NCI-H510A treated with DMSO at 0.1 percent for 48 hours (cell line): Measurements from ENCODE around the gene GPATCH2L.

Source experiments
- DNase-seq: peaks from one replicate; lab custom pipeline; 2025; lab: John Stamatoyannopoulos, UW

GPATCH2L gene

DNA sequence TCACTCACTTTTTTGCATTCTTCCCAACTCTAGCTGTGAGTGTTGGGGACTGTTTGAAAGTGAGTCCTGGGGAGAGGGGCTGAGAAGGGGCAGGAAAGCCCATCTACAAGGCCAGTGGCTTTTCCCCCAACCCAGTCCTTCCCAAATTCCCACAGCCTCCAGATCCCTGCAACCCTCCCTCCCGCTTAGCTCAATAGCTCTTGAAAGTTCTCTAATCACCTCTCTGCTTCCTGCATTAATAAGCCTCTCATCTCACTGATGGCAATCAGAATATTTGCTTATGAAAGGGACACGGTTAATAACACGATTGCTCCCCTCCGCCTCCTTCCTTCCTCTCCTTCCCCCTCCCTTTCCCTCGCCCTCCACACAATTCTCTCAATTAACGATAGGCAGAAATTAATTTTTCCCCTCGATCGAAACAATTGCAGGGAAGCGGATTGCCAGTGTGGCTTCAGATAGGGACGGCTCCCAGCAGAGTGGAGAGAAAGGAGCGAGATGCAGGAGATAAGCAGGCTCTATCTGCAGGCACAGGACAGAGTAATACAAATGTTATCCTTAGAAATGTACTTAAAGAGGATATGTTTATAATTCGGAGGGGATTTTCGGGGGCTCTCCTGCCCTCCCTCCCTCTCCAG is 15.1 kb upstream of the GPATCH2L start:
- DNase-seq = no peak

DNA sequence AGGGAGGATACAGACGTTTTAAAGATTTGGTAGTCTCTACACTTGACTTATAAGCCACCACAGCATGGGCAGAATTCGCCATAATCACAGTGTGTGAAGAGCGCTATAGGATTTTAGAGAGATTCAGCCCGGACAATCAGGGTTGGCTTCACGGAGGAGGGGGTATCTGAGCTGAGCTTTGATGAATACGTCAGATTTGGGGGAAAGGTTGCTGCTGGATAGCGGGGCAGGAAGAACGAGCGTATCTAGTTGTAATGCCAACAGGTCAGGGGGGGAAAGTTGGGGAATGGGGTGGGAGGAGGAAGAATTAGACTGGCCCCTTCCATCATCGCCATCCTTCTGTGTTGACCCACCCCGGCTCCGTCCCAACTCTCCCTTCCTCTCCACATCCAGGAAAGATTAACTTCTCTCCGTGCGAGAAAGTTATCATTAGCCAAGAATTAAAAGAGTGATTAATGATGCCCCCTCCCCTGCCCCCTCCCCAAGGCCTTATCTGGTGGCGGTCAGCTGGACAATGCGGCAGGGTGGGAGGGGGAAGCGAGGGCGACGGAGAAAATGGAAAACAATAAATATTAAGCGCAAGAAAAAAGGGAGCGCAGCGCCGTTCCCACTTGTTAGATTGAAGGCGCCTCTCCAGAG is 13.5 kb upstream of the GPATCH2L start:
- no peak for DNase-seq

DNA sequence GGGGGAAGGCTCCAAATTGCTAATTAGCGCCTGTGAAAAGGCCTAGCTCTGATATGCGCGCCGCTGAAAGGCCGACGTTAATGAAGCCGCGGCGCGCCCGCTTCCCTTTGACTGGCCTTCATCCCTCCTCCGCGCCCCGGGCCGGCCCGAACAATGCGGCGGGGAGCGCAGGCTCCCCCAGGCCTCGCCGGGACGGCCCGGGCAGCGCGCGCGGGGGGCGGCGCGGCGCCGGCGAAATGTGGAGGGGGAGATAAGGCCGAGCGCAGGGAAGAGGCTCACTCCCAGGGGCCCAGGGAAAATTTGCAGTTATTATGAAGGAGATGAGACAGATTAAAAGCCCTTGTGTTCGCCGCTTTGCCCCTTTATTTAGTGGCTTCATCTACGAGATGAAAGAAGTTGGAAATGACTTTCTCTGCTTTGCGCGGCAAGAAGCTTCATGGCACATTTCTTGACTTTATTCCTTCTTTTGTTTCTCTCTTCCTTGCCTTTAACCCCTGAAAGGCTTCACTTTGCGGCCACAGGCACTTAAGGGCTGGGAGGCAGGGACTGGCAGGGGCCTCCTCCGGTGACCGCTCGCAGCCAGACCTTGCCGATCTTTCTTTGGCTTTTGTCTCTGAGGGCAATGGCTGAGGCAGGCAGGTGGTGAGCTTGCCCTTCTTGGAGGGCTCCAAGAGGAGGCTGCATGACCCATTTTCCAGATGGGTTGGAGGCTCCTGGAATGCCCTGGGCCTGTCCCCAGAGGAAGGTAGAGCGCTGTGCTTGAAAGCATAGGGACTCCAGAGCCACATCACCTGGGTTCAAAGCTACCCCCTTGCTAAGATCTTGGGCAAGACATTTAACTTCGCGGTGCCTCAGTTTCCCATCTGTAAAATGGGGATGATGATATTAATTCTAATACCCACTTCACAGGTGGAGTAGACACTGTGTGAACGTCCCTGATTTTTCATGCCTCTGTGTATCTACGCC is 12.7 kb upstream of the GPATCH2L start:
- no peak for DNase-seq

DNA sequence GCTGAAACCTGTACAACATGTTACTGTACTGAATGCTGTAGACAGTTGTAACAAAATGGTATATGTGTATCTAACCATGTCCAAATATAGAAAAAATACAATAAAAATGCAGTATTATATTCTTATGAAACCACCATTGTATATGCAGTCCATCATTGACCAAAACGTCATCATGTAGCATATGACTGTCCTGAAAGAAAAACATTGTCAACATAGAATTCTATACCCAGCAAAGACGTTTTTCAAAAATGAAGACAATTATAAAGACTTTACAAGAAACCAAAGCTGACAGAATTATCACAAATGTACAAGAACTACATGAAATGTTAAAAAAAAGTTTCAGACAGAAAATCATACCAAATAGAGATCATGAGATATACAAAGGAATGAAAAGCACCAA is 8.1 kb upstream of the GPATCH2L start:
- no peak for DNase-seq

DNA sequence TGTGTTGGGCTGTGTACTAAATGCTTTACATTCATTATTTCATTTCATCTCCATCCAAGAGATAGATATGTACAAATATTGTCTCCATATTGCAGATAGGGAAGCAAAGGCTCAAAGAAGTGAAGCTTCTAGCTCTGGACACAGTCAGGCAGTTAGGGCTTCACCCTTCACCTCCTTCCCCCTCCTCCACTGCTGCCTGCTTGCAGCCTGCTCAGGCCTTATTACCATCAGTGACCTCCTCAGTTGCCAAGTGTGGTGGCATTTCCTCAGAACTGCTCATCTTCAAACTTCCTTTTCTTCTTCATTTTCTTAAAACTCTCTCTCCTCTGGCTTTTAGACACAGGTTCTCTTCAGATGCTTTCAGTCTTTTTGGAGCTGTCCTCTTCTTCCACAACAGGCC is 4.7 kb upstream of the GPATCH2L start:
- DNase-seq = no peak

DNA sequence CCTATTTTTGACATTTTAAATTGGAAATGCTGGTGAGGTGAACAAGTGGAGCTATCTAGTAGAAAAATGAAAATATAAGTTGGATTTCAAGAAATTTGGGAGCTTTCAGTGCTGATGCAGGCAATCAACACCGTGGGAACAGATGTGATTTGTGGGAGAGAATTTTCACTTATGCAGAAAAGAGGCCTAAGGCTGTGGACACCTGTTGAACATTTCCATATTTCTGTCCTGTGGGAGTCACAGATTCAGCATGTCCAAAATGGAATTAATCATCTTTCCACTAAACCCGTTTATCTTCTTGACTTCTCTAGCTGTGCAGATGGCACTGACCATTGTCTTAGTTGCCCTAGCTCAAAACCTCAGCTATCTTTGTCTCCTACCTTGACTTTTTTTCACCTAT is 2.5 kb upstream of the GPATCH2L start:
- DNase-seq = no peak

DNA sequence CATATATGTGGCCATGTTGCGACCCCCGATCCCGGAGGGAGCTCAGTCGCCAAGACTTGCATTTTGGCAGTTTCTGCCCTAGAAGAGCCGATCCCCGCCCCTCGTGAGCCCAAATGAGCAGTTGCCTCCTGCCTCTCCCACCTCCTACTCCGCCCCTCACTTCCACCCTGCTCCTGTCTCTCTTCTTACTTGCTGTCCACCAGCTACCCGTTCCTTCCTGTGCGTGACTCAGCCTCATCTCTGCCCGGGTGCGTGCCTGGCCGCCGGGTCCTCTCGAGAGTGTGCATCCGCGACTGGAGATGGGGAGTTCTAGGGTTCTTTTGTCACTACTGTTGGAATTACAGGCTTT is 585 bp downstream of the GPATCH2L start:
- peak; percentile 24 for DNase-seq

DNA sequence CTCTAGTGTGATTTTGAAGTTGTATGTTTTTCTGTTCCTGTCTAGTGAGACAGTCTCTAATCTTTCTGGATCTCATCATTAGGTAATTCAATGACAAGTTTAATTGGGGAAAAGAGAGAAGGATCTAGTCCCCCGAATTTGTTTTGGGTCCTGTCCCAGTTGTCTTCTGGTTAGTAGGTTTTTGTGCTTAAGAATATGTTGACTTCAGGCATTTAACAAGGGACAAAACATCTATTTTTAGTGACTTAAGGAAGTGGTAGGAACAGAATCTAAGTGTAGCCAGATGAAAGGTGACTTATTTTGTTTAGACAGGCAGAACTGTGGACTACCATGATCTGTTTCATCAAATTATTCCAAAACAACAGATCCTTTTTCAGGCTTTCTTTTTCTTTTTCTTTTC is 2.2 kb downstream of the GPATCH2L start:
- no peak for DNase-seq

DNA sequence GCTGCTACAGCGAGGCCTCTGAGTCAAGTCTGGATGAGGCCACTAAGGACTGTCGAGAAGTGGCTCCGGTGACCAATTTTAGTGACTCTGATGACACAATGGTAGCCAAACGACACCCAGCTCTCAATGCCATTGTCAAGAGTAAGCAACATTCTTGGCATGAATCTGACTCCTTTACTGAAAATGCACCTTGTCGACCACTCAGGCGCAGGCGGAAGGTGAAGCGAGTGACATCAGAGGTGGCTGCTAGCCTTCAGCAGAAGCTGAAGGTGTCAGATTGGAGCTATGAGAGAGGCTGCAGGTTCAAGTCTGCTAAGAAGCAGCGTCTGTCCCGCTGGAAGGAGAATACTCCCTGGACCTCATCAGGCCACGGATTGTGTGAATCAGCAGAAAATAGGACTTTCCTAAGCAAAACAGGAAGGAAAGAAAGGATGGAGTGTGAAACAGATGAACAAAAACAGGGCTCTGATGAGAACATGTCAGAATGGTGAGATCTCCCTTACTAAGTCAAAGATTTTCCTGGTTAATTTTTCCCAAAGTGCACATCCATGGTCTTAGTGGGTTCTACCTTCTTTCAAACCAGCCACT is 2.9 kb downstream of the GPATCH2L start:
- DNase-seq = no peak

DNA sequence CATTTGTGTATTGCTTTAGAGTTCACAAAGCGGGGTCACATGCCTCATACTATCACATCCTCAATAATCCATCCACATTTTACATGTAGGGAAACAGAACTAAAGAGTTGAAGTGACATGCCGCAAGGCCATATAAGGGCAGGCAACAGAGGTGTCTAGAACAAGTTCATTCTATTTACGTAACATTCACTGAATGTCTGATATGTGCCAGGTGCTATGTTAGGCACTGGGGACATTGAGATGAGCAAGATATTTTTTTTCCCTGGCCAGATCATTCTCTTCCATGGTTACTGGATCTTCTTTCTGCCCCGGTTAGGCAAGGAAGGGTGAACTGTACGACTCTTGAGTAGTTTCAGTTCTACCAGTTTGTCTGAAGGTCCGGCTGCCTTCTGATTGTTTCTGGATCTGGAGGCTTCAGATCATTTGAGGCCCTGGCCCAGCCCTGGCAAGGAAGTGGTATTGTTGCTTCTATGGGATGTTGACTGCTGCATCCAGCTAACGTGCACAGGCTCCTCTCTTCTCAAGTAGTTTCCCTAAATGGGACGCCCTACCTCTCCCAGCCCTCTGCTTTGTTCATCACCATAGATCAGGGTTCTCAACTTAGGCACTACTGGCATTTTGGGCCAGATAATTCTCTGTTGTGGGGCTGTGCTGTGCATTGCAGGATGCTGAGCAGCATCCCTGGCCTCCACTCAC is 12.1 kb downstream of the GPATCH2L start:
- DNase-seq = no peak

DNA sequence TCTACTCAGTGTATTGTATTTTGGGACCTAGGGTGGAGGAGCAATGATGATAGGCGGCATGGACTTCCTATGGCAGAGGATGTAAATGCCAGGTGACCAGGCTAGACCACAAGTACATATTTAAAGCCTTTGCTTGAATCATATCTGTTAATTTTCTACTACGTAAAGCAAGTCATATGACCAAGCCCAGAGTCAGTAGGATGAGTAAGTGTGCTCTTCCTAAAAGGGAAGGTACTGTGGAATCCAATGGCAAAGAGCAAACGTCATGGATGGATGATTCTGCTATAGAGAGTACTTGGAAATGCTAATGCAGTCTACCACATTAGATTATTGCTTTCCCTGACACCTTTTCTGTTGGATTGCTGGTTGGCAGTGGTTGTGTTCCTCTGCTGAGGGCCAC is 16.8 kb downstream of the GPATCH2L start:
- DNase-seq = peak; percentile 23

DNA sequence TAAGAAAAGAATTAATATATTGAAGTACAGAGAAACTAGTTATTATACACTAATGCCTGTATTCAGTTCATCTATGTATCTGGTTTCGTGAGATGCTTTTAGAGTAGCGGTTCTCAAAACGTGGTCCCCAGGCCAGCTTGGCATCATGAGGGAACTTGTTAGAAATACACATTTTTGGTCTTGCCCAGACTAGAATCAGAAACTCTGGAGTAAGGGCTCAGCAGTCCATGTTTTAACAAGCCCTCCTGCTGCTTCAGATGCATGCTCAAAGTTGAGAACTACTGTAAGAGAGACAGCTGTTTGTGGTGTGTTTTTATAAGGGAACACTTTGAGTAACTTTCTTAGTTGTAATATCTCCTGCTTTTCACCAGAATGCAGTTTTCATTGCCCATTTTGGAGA is 18.1 kb downstream of the GPATCH2L start:
- no peak for DNase-seq

DNA sequence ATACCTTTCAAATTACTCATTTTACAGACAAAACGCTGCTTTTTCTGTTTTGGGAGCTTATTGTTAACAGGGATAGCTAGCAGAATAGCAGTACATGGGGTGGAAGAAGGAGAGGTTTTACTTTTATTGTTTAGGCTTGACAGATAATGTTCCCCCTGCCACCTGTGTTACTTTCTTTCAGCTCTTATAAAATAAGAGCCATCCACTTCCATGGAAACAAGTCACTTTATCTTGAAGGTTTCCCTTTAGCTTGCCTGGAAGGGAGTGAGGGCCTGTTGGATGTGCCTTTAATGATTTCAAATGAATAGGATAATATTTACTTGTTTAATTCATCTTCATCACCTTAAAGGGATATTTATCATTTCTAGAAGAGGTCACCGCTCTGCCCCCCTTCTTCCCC is 23.3 kb downstream of the GPATCH2L start:
- DNase-seq = no peak

DNA sequence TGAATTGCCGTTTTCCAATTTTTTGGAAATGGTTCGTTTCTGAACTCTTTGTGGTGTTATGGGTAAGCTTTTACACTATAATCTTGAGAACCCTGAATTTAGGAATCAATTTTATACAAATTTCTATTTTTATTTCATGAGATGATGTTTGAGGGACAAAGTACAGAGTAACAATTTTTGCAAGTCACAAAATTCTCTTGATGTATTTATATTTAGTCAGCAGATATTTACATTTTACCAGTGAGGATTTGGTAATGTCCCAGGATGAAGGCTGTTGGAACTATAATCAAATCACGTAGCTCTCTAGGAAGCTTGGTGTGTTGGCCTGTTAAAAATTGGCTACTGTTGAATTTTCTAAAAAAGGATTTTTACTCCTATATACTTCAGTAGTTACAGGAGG is 24.2 kb downstream of the GPATCH2L start:
- no peak for DNase-seq

DNA sequence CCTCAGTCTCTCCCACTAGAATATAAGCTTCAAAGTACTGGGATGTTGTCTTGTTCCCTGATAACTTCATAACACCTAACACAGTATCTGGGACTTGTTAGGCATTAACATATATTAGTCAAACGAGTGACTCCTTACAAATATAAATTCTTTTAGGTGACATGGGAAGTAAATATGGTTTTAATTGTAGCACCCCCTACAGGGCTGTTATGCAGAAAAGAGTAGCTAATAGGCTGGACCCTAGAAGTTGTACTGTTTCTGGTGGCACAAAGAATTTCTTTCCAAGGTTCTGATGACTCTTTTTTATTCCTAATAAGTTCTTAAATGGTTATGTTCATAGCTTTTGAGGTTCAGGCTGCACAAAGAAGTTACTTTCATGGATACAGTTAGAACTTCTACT is 29.8 kb downstream of the GPATCH2L start:
- no peak for DNase-seq

DNA sequence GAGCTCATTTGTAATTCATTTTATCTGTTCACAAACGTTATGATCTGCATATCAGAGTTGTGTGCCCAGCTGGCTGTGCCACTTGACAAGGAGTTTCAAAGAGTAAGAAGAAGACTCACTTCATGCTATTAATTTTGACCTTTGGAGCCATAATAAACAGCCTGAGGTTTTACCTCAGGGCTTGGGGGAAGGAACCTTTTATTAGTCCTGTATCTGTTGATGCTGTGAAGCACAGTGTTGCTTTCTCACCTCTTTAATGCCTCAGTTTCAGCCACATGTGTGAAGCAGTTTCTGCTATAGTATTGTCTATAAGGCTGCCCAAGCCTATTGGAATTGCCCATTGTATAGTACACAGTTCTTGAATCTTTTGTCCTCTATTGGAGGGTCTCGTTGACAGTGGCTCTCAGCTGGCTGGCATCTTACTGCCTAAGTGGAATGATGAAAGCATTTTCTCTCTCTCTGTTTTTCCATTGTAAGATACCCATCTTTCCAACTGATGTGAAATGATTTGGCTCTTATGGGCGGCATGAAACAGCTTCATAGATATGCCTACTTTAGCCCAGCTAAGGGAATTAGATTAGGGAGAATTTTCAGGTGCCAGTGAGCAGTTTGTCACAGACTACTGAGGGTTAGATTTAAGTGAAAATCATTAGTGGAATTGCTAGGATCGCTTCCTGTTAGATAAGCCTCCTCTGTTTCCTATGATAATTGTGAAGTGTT is 34.7 kb downstream of the GPATCH2L start:
- DNase-seq = peak; percentile 63

DNA sequence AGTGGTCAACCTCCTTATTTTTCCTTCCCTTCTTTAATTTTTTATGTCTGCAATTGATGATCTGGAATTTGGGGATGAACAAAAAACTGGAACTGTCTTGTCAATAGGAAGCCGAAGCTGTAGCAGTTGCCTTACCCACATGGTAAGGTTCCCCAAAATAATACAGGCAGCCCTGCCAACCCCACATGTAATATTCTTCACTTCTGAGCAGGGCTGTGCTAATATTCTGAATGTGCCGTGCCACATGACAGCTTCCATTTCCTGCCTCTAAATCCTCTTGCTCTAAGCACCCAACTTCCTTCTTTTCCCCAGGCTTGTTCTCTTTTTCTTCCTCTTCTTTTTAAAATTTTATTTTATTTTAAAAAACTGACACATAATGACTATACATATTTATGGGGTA is 39.6 kb downstream of the GPATCH2L start:
- DNase-seq = no peak

DNA sequence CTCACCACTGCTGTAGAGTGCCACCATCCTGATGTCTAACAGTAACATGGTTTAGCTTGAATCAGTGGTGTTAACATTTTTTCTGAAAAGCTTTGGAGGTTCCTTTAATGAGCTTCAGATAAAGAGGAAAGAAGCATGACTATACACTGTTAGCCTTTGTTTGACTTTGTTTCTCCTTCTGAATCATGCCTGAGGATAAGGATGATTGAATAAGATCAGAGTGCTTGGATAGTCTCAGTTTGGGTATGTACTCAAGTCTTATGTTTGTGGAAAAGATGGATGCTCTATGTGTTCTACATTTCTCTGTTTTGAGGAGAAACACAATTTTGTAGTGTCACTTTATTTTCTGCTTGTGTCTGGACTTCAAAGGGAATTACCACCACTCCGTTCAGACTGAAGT is 42.0 kb downstream of the GPATCH2L start:
- no peak for DNase-seq

DNA sequence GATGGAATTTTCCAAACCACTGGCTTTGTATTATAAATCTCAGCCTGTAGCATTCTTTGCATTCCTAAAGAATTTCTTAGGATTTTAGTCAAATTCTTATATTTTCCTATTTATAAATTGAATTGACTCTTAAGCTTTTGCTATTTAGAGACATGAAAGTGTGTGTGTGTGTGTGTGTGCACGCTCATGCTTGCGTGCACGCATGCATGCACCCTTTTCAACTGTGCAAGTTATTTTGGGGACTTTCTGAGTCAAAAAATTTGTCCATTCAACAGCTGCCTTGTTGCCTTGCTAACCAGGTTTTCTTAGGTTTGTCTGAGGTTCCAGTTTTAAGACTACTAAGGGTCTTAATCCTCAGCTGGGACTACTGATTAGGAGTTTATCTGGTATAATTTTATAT is 42.6 kb downstream of the GPATCH2L start:
- no peak for DNase-seq

DNA sequence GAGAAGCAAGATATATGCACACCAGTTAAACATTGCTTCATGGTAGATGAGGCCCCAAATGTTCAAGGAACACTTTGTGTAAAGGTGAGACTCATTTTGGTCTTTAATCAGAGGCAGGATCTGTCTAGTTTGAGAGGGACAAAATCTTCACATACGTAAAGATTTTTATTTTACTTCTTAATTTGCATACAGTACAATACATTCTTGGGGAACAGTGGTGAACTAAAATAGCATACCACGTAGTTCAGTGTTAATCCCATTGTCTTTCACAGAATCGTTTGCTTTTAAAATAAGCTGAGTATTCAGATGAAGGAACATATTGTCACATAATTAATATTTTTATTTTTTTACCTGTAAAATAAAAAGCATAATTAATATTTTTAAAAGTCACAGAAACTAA is 43.3 kb downstream of the GPATCH2L start:
- no peak for DNase-seq

DNA sequence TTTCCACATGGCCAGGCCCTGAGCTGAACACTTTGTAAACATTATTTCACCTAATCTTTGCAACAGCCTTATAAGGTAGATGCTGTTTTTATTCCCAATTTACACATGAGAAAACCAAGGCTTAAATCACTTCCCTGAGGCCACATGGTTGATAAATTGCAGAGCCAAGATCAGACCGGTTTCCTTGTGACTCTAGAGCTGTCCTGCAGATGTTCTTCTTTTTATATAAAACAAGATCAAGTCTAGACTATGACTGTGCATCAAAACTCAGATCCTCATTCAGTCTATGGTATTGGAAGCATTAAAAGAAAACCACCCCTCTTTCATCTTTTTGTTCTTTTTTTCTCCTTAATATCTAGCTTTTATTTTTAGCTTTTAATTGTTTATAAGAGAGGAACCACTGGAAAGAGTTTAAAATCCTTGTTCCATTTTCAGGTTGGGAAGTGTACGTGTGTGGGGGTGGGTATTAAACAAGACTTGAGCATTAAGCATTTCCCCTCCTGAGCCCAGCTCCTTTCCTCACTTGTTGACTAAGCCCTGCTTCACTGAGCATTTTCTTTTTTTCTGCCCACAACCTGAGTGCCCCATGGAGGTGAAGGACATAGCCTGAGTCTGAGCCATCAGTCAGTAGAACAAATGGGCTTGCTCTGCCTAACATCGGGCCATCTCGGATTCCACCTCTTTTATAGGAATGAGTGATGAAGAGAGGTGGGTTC is 45.4 kb downstream of the GPATCH2L start:
- no peak for DNase-seq
